GM13976 (cell line): ENCODE measurements around the gene TBC1D22A.

ENCODE experiments used
- DNase-seq: peaks from one replicate; pipeline ENCODE4 v3.0.0; 2012; ENCODE audit warnings: low spot score
- CTCF ChIP-seq: IDR thresholded peaks from 2 replicates; pipeline ENCODE4 v1.5.1; 2012; ENCODE audit warnings: borderline replicate concordance, mild to moderate bottlenecking; ENCODE audit not compliant: insufficient read depth; ENCODE audit errors: extremely low read depth, missing control alignments, control extremely low read depth
- in situ Hi-C: fragments of 300-500 bp; cut with MboI; formaldehyde crosslinking; loops from one replicate; pipeline ENCODE4 v1.12.0; 2022; ENCODE audit warnings: low sequenced_read_pairs, mixed read lengths, inconsistent platforms; ENCODE audit not compliant: unreplicated experiment

Gene TBC1D22A

GRCh38 chr22:47030143-47030661 is 267.8 kb downstream of the TBC1D22A start:
- no peak for TF ChIP-seq CTCF
- no peak for DNase-seq
- in situ Hi-C loops, result no loop called here

GRCh38 chr22:47030881-47031627 is 268.6 kb downstream of the TBC1D22A start:
- no peak for TF ChIP-seq CTCF
- in situ Hi-C loops, result no loop called here
- no peak for DNase-seq

- no peak for DNase-seq
- TF ChIP-seq CTCF, result no peak
- in situ Hi-C loops, result no loop called here
Observed at GRCh38 chr22:47031628-47031915, 269.1 kb downstream of the TBC1D22A start.

GRCh38 chr22:47032091-47032943 is 269.9 kb downstream of the TBC1D22A start:
- DNase-seq, result no peak
- in situ Hi-C loops, result no loop called here
- no peak for TF ChIP-seq CTCF

GRCh38 chr22:47032956-47033647 is 270.7 kb downstream of the TBC1D22A start:
- TF ChIP-seq CTCF, result no peak
- DNase-seq, result no peak
- in situ Hi-C loops, result no loop called here

- TF ChIP-seq CTCF, result no peak
- in situ Hi-C loops, result no loop called here
- no peak for DNase-seq
Observed at GRCh38 chr22:47033648-47034000, 271.2 kb downstream of the TBC1D22A start.
